GM23338 (cell line): Measurements from ENCODE around the gene MGRN1. TPM values are rescaled to one million over a fixed set of nuclear protein-coding genes. Genes with fewer than 3 reads are reported as not detected.

Experiments used
- ATAC-seq: fragments of 200-7000 bp; cut with Tn5 transposase; 3 replicates; pipeline ENCODE4 v1.9.1; 2020
- DNase-seq: peaks from one replicate; pipeline ENCODE4 v3.0.0-alpha.2; 2015; ENCODE audit warnings: low spot score
- H2AFZ ChIP-seq: fragments of 200-600 bp; sonication (generic); 2 replicates; pipeline ENCODE4 v1.8.0; 2016; ENCODE audit warnings: antibody characterized with exemption, mild to moderate bottlenecking, moderate library complexity
- H3F3A ChIP-seq: fragments of 200-600 bp; sonication (generic); replicated peaks from 2 replicates; pipeline ENCODE4 v1.8.0; 2017; ENCODE audit warnings: antibody characterized with exemption, mixed run types, low read depth
- H3K27ac ChIP-seq: fragments of 200-600 bp; sonication (generic); 2 replicates; pipeline ENCODE4 v1.6.1; 2016; ENCODE audit warnings: low read depth
- H3K27me3 ChIP-seq: fragments of 200-600 bp; sonication (generic); 2 replicates; pipeline ENCODE4 v1.8.0; 2016; ENCODE audit warnings: mild to moderate bottlenecking, mixed run types, moderate library complexity; ENCODE audit not compliant: insufficient read depth
- H3K36me3 ChIP-seq: fragments of 200-600 bp; sonication (generic); 2 replicates; pipeline ENCODE4 v1.8.0; 2016; ENCODE audit warnings: mild to moderate bottlenecking; ENCODE audit not compliant: insufficient read depth
- H3K4me1 ChIP-seq: fragments of 200-600 bp; sonication (generic); 2 replicates; pipeline ENCODE4 v1.8.0; 2016; ENCODE audit warnings: mild to moderate bottlenecking, moderate library complexity; ENCODE audit not compliant: insufficient read depth
- H3K4me2 ChIP-seq: fragments of 200-600 bp; sonication (generic); 2 replicates; pipeline ENCODE4 v1.7.1; 2017; ENCODE audit warnings: mixed run types
- H3K4me3 ChIP-seq: fragments of 200-600 bp; sonication (generic); 2 replicates; pipeline ENCODE4 v1.6.1; 2016; ENCODE audit warnings: mixed run types
- H3K79me2 ChIP-seq: fragments of 200-600 bp; sonication (generic); replicated peaks from 2 replicates; pipeline ENCODE4 v1.8.0; 2017; ENCODE audit warnings: mild to moderate bottlenecking; ENCODE audit not compliant: insufficient read depth
- H3K9me2 ChIP-seq: fragments of 200-600 bp; sonication (generic); 2 replicates; pipeline ENCODE4 v1.8.0; 2017; ENCODE audit not compliant: insufficient read depth
- H4K20me1 ChIP-seq: fragments of 200-600 bp; sonication (generic); replicated peaks from 2 replicates; pipeline ENCODE4 v1.8.0; 2017; ENCODE audit warnings: mild to moderate bottlenecking; ENCODE audit not compliant: insufficient read depth
- H3K27ac Mint-ChIP-seq: 2 replicates; pipeline ENCODE4 v1.8.0; 2020; ENCODE audit warnings: inconsistent platforms, mild to moderate bottlenecking, moderate library complexity, mixed read lengths
- H3K27me3 Mint-ChIP-seq: 3 replicates; pipeline ENCODE4 v1.8.0; 2022; ENCODE audit warnings: low read depth, mild to moderate bottlenecking, moderate library complexity, mixed read lengths, inconsistent platforms; ENCODE audit not compliant: insufficient read depth, poor library complexity
- H3K36me3 Mint-ChIP-seq: 3 replicates; pipeline ENCODE4 v1.8.0; 2021; ENCODE audit warnings: low read depth, mild to moderate bottlenecking, inconsistent platforms, moderate library complexity, mixed read lengths
- H3K4me1 Mint-ChIP-seq: 3 replicates; pipeline ENCODE4 v1.8.0; 2020; ENCODE audit warnings: mild to moderate bottlenecking, inconsistent platforms, mixed read lengths
- H3K4me3 Mint-ChIP-seq: 3 replicates; pipeline ENCODE4 v1.8.0; 2021; ENCODE audit warnings: moderate library complexity, mild to moderate bottlenecking, inconsistent platforms, mixed read lengths
- H3K9me3 Mint-ChIP-seq: 3 replicates; pipeline ENCODE4 v1.8.0; 2020; ENCODE audit warnings: moderate library complexity, mild to moderate bottlenecking, inconsistent platforms, mixed read lengths
- CREB1 ChIP-seq: fragments of 250-450 bp; sonication (Bioruptor Pico); IDR thresholded peaks from 2 replicates; pipeline ENCODE4 v1.5.0; 2020; ENCODE audit warnings: low read depth, mild to moderate bottlenecking, moderate library complexity
- EZH2 ChIP-seq: fragments of 200-600 bp; sonication (generic); IDR thresholded peaks from one replicate; pipeline ENCODE4 v1.8.0; 2017; ENCODE audit warnings: antibody characterized with exemption, mild to moderate bottlenecking, low read depth; ENCODE audit not compliant: unreplicated experiment
- EZH2phosphoT487 ChIP-seq: fragments of 200-600 bp; sonication (generic); IDR thresholded peaks from one replicate; pipeline ENCODE4 v1.8.1; 2018; ENCODE audit warnings: antibody characterized with exemption; ENCODE audit not compliant: unreplicated experiment
- NANOG ChIP-seq: IDR thresholded peaks from 2 replicates; pipeline ENCODE4 v1.6.1; 2016; ENCODE audit warnings: antibody characterized with exemption, borderline replicate concordance
- POLR2AphosphoS5 ChIP-seq: IDR thresholded peaks from 2 replicates; pipeline ENCODE4 v1.6.1; 2016; ENCODE audit warnings: antibody characterized with exemption, low read depth
- STAT1 ChIP-seq: IDR thresholded peaks from one replicate; pipeline ENCODE4 v1.6.1; 2016; ENCODE audit warnings: antibody characterized with exemption; ENCODE audit not compliant: unreplicated experiment
- ZNF331 ChIP-seq: fragments of 250-450 bp; sonication (Bioruptor Pico); IDR thresholded peaks from 2 replicates; pipeline ENCODE4 v1.5.0; 2020; ENCODE audit warnings: low read depth, mild to moderate bottlenecking, moderate library complexity
- polyA plus RNA-seq: library from polyadenylated mRNA; unstranded; fragments of >200 nt; fragmentation: Nextera tagmentation; extraction: Ambion mirVana; gene quantifications from 2 replicates; pipeline ENCODE4 v1.2.1, GENCODE V29; 2016
- total RNA-seq: library from RNA; depleted of rRNA; stranded (reverse); fragments of >200 nt; shearing (Covaris generic); gene quantifications from 2 replicates; pipeline ENCODE4 v1.2.3, GENCODE V29; 2014
- TF ChIP-seq, protein P1 (sequence below): IDR thresholded peaks from one replicate; pipeline ENCODE4 v1.6.1; 2018; ENCODE audit warnings: antibody characterized with exemption; ENCODE audit not compliant: unreplicated experiment
- TF ChIP-seq, protein P2 (sequence below): fragments of 250-450 bp; sonication (Bioruptor Pico); IDR thresholded peaks from 2 replicates; pipeline ENCODE4 v1.5.0; 2020; ENCODE audit warnings: mild to moderate bottlenecking, moderate library complexity
- TF ChIP-seq, protein P3 (sequence below): IDR thresholded peaks from 2 replicates; pipeline ENCODE4 v1.6.1; 2016; ENCODE audit warnings: antibody characterized with exemption

MGRN1 gene
- total and polyA plus RNA-seq, 2 experiments from 2014 or later = 13.1 to 71.8 TPM

DNA sequence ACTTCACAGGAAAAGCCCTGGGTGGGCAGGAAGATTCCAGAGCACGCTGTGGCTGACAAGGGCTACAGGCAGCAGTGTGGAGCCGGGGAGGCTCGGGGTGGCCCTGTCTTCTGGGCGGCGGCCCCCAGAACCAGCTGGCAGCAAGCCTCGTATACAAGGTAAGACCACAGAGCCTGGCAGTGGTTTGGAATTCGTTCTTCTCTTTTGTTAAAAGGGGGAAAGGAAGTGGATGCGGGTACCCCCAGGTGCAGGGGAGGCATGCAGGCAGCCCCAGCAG, 16.0 kb upstream of the MGRN1 start:
- ATAC-seq (no peak), DNase-seq (no peak)
- peaks cover 20% of the 10 kb centered on the region for H3K27me3 Mint-ChIP-seq
- peaks cover 22% of the 10 kb centered on the region for H3K4me1 ChIP-seq
- peaks cover 19% of the 10 kb centered on the region for H3K4me1 Mint-ChIP-seq
- H3K79me2 ChIP-seq = peaks cover 37% of the 10 kb centered on the region
- no peak overlapping the region for H3K4me2 ChIP-seq
- H3K27ac Mint-ChIP-seq = no peak overlapping the region; the same call in 1 of the 2 replicates
- TF ChIP-seq, protein P1, sequence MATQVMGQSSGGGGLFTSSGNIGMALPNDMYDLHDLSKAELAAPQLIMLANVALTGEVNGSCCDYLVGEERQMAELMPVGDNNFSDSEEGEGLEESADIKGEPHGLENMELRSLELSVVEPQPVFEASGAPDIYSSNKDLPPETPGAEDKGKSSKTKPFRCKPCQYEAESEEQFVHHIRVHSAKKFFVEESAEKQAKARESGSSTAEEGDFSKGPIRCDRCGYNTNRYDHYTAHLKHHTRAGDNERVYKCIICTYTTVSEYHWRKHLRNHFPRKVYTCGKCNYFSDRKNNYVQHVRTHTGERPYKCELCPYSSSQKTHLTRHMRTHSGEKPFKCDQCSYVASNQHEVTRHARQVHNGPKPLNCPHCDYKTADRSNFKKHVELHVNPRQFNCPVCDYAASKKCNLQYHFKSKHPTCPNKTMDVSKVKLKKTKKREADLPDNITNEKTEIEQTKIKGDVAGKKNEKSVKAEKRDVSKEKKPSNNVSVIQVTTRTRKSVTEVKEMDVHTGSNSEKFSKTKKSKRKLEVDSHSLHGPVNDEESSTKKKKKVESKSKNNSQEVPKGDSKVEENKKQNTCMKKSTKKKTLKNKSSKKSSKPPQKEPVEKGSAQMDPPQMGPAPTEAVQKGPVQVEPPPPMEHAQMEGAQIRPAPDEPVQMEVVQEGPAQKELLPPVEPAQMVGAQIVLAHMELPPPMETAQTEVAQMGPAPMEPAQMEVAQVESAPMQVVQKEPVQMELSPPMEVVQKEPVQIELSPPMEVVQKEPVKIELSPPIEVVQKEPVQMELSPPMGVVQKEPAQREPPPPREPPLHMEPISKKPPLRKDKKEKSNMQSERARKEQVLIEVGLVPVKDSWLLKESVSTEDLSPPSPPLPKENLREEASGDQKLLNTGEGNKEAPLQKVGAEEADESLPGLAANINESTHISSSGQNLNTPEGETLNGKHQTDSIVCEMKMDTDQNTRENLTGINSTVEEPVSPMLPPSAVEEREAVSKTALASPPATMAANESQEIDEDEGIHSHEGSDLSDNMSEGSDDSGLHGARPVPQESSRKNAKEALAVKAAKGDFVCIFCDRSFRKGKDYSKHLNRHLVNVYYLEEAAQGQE = no peak
- TF ChIP-seq STAT1 (no peak), CREB1 (no peak), POLR2AphosphoS5 (no peak), EZH2 (no peak), EZH2phosphoT487 (no peak), ZNF331 (CRISPR knock-in tag) (no peak), NANOG (no peak)
- TF ChIP-seq, protein P2, sequence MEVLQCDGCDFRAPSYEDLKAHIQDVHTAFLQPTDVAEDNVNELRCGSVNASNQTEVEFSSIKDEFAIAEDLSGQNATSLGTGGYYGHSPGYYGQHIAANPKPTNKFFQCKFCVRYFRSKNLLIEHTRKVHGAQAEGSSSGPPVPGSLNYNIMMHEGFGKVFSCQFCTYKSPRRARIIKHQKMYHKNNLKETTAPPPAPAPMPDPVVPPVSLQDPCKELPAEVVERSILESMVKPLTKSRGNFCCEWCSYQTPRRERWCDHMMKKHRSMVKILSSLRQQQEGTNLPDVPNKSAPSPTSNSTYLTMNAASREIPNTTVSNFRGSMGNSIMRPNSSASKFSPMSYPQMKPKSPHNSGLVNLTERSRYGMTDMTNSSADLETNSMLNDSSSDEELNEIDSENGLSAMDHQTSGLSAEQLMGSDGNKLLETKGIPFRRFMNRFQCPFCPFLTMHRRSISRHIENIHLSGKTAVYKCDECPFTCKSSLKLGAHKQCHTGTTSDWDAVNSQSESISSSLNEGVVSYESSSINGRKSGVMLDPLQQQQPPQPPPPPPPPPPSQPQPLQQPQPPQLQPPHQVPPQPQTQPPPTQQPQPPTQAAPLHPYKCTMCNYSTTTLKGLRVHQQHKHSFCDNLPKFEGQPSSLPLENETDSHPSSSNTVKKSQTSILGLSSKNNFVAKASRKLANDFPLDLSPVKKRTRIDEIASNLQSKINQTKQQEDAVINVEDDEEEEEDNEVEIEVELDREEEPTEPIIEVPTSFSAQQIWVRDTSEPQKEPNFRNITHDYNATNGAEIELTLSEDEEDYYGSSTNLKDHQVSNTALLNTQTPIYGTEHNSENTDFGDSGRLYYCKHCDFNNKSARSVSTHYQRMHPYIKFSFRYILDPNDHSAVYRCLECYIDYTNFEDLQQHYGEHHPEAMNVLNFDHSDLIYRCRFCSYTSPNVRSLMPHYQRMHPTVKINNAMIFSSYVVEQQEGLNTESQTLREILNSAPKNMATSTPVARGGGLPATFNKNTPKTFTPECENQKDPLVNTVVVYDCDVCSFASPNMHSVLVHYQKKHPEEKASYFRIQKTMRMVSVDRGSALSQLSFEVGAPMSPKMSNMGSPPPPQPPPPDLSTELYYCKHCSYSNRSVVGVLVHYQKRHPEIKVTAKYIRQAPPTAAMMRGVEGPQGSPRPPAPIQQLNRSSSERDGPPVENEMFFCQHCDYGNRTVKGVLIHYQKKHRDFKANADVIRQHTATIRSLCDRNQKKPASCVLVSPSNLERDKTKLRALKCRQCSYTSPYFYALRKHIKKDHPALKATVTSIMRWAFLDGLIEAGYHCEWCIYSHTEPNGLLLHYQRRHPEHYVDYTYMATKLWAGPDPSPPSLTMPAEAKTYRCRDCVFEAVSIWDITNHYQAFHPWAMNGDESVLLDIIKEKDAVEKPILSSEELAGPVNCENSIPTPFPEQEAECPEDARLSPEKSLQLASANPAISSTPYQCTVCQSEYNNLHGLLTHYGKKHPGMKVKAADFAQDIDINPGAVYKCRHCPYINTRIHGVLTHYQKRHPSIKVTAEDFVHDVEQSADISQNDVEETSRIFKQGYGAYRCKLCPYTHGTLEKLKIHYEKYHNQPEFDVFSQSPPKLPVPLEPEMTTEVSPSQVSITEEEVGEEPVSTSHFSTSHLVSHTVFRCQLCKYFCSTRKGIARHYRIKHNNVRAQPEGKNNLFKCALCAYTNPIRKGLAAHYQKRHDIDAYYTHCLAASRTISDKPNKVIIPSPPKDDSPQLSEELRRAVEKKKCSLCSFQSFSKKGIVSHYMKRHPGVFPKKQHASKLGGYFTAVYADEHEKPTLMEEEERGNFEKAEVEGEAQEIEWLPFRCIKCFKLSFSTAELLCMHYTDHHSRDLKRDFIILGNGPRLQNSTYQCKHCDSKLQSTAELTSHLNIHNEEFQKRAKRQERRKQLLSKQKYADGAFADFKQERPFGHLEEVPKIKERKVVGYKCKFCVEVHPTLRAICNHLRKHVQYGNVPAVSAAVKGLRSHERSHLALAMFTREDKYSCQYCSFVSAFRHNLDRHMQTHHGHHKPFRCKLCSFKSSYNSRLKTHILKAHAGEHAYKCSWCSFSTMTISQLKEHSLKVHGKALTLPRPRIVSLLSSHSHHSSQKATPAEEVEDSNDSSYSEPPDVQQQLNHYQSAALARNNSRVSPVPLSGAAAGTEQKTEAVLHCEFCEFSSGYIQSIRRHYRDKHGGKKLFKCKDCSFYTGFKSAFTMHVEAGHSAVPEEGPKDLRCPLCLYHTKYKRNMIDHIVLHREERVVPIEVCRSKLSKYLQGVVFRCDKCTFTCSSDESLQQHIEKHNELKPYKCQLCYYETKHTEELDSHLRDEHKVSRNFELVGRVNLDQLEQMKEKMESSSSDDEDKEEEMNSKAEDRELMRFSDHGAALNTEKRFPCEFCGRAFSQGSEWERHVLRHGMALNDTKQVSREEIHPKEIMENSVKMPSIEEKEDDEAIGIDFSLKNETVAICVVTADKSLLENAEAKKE (CRISPR knock-in tag) = no peak
- TF ChIP-seq, protein P3, sequence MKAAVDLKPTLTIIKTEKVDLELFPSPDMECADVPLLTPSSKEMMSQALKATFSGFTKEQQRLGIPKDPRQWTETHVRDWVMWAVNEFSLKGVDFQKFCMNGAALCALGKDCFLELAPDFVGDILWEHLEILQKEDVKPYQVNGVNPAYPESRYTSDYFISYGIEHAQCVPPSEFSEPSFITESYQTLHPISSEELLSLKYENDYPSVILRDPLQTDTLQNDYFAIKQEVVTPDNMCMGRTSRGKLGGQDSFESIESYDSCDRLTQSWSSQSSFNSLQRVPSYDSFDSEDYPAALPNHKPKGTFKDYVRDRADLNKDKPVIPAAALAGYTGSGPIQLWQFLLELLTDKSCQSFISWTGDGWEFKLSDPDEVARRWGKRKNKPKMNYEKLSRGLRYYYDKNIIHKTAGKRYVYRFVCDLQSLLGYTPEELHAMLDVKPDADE = no peak
- no peaks in the 10 kb centered on the region for H3K9me2 ChIP-seq
- peaks cover 12% of the 10 kb centered on the region for H3K36me3 Mint-ChIP-seq
- peaks cover 9% of the 10 kb centered on the region for H3F3A ChIP-seq
- H3K27ac ChIP-seq = no peak overlapping the region
- peaks cover 7% of the 10 kb centered on the region for H4K20me1 ChIP-seq
- H3K27me3 ChIP-seq = no peaks in the 10 kb centered on the region
- H3K36me3 ChIP-seq = no peaks in the 10 kb centered on the region
- no peak overlapping the region for H3K4me3 ChIP-seq
- H3K4me3 Mint-ChIP-seq = no peak overlapping the region
- H3K9me3 Mint-ChIP-seq = no peaks in the 10 kb centered on the region
- no peak overlapping the region for H2AFZ ChIP-seq
